HEK293T (cell line): Measurements from ENCODE around the gene WDR37.

ENCODE experiments used
- BHLHE40 ChIP-seq: fragments of 450-650 bp; IDR thresholded peaks from 2 replicates; pipeline ENCODE4 v1.6.1; 2016; ENCODE audit warnings: mild to moderate bottlenecking, moderate library complexity, borderline replicate concordance
- CTBP1 ChIP-seq: fragments of 450-650 bp; IDR thresholded peaks from 2 replicates; pipeline ENCODE4 v1.6.1; 2016; ENCODE audit warnings: borderline replicate concordance
- ELF4 ChIP-seq: fragments of 450-650 bp; IDR thresholded peaks from 2 replicates; pipeline ENCODE4 v1.6.1; 2017; ENCODE audit warnings: antibody characterized with exemption
- FOXK2 ChIP-seq: fragments of 450-650 bp; IDR thresholded peaks from 2 replicates; pipeline ENCODE4 v1.6.1; 2016; ENCODE audit warnings: mild to moderate bottlenecking
- FOXM1 ChIP-seq: fragments of 450-650 bp; IDR thresholded peaks from 2 replicates; pipeline ENCODE4 v1.6.1; 2017; ENCODE audit warnings: mild to moderate bottlenecking, borderline replicate concordance
- HDGF ChIP-seq: fragments of 450-650 bp; IDR thresholded peaks from 2 replicates; pipeline ENCODE4 v1.6.1; 2017; ENCODE audit warnings: antibody characterized with exemption, borderline replicate concordance
- SP1 ChIP-seq: fragments of 450-650 bp; IDR thresholded peaks from 2 replicates; pipeline ENCODE4 v1.6.1; 2017
- ZNF384 ChIP-seq: fragments of 450-650 bp; IDR thresholded peaks from 2 replicates; pipeline ENCODE4 v1.6.1; 2016
- TF ChIP-seq, protein P1 (sequence below): fragments of 450-650 bp; IDR thresholded peaks from 2 replicates; pipeline ENCODE4 v1.6.1; 2016

DNA sequence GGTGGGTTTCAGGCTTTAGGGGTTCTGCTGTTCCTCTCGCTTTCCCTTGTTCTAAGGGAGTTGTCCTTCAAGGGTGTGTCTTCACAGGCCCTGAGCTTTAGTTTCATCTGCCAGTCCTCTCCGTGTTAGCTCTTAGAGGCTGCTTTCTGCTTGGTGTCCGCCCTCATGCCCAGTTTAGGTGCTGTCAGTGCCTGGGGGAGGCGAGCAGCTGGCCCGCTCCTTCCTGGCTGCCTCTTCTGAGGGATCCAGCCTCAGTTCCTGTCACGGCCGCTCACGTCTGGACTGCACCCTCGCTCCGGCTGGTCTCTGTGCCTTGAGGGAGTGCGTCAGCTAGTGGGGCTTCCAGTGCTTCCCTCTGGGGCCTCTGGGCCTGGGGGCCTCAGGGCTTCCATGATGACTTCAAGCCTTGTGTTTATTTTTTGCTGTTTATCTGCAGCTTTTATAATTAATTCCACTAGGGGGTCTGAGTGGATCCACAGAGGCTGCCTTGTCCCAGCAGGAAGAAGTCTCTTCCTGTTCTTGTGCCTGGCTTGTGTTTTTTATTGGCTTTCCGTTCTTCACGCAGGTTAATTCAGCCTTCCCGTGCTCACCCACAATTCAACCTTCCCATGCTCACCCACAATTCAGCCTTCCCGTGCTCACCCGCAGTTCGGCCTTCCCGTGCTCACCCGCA lies 33.0 kb downstream of the WDR37 start:
- no peak for TF ChIP-seq CTBP1
- no peak for TF ChIP-seq FOXM1
- no peak for TF ChIP-seq SP1
- no peak for TF ChIP-seq BHLHE40
- no peak for TF ChIP-seq HDGF
- TF ChIP-seq, protein P1, sequence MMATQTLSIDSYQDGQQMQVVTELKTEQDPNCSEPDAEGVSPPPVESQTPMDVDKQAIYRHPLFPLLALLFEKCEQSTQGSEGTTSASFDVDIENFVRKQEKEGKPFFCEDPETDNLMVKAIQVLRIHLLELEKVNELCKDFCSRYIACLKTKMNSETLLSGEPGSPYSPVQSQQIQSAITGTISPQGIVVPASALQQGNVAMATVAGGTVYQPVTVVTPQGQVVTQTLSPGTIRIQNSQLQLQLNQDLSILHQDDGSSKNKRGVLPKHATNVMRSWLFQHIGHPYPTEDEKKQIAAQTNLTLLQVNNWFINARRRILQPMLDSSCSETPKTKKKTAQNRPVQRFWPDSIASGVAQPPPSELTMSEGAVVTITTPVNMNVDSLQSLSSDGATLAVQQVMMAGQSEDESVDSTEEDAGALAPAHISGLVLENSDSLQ, result no peak
- TF ChIP-seq ELF4, result no peak
- TF ChIP-seq ZNF384, result no peak
- TF ChIP-seq FOXK2, result no peak
